ENCODE results near the gene NTN1. TPM values are rescaled to one million over a fixed set of nuclear protein-coding genes. Genes with fewer than 3 reads are reported as not detected.

NTN1 gene
- total RNA-seq, 3 donors from 2014 or later (not counting 1 experiment from before 2014, with no cell fraction given) = 0.12 to 0.15 (median 0.14) TPM

DNA sequence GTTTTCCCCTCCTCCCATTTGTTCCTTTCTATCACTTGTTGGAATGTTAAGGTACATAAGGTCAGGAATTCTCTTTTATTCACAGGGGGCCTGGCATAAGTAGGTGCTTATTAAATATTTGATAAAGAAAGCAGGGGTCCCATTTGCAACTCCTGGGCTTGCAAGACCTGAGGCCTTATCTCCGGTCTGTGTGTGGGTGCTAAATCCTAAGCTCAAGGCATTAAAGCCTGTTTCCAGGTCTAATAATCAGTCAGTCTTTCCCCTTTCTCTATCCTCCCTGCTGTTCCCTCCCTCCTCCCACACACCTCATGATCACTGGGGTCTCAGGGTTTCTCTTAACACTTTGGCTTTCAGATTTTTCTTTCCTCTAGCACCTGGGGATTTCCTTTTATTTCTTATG, 17.1 kb downstream of the NTN1 start:
- H3K36me3 Mint-ChIP-seq = no peaks in the 10 kb centered on the region
- TF ChIP-seq, protein P1, sequence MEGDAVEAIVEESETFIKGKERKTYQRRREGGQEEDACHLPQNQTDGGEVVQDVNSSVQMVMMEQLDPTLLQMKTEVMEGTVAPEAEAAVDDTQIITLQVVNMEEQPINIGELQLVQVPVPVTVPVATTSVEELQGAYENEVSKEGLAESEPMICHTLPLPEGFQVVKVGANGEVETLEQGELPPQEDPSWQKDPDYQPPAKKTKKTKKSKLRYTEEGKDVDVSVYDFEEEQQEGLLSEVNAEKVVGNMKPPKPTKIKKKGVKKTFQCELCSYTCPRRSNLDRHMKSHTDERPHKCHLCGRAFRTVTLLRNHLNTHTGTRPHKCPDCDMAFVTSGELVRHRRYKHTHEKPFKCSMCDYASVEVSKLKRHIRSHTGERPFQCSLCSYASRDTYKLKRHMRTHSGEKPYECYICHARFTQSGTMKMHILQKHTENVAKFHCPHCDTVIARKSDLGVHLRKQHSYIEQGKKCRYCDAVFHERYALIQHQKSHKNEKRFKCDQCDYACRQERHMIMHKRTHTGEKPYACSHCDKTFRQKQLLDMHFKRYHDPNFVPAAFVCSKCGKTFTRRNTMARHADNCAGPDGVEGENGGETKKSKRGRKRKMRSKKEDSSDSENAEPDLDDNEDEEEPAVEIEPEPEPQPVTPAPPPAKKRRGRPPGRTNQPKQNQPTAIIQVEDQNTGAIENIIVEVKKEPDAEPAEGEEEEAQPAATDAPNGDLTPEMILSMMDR (IDR thresholded peaks at IDR 0.05) = no peak
- H3K9me3 ChIP-seq (ENCODE audit: control insufficient read depth, insufficient read depth, low read length) = no peaks in the 10 kb centered on the region
- H3K27ac ChIP-seq (ENCODE audit: low read length) = no peak overlapping the region
- 86% methylated on average over 1 of the region's 1 CpG for WGBS (ENCODE audit: insufficient coverage)
- no peak overlapping the region for H3K4me3 ChIP-seq (ENCODE audit: low read length)
- no peak overlapping the region for H3K4me3 Mint-ChIP-seq
- DNase-seq (no peak), ATAC-seq (no peak)
- no peak overlapping the region for H3K27ac Mint-ChIP-seq
- no peaks in the 10 kb centered on the region for H3K9me3 Mint-ChIP-seq
- peaks cover 2 to 14% of the 10 kb centered on the region in 2 donors for H3K27me3 Mint-ChIP-seq (ENCODE audit: low read depth in 2 of 2)
- H3K36me3 ChIP-seq (ENCODE audit: control insufficient read depth, insufficient read depth, low read length) = no peaks in the 10 kb centered on the region
- intact Hi-C loops (cut with micrococcal nuclease) = no loop called here
- H3K27me3 ChIP-seq (ENCODE audit: control insufficient read depth, insufficient read depth, low read length) = peaks cover 2% of the 10 kb centered on the region
- no peaks in the 10 kb centered on the region for H3K4me1 ChIP-seq (ENCODE audit: control insufficient read depth, insufficient read depth, low read length)
- H3K4me1 Mint-ChIP-seq = no peaks in the 10 kb centered on the region

DNA sequence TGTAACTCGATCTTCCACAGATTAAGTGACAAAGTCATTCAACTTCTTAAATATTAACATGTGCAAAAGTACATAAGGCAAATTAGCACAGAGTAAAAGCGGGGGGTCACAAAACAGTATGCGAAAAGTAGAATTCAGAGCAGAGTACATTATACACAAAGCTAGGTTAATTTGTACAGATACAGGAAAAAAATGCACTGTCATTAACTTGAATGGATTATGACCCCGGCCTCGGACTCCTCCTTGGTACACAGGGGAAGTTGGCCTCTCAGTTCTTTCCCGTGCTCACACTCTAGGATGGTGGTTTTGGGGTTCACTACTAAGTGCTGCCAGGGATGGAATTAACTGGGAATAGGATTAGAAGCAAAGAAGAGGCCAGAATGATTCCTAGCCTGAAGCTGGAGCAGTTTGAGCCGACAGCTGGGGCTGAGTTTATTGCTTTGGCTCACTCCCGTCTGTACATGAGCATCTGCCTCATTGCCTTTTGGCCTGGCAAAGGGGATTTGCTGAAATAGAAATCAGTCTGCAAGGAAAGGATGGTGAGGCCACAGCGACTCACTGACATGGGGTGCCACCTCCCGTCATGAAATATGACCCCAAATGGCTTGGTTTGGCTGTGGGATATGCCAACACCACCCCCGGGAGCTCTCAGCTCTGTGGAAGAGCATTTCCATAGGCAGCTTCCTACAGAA, 23.6 kb downstream of the NTN1 start:
- Histone ChIP-seq H3K27ac (ENCODE audit: low read length) (no peak overlapping the region), H3K9me3 (ENCODE audit: control insufficient read depth, insufficient read depth, low read length) (no peaks in the 10 kb centered on the region), H3K36me3 (ENCODE audit: control insufficient read depth, insufficient read depth, low read length) (no peaks in the 10 kb centered on the region), H3K27me3 (ENCODE audit: control insufficient read depth, insufficient read depth, low read length) (peaks cover 2% of the 10 kb centered on the region), H3K4me1 (ENCODE audit: control insufficient read depth, insufficient read depth, low read length) (no peaks in the 10 kb centered on the region), H3K4me3 (ENCODE audit: low read length) (no peak overlapping the region)
- peaks cover 23 to 39% of the 10 kb centered on the region in 2 donors for H3K27me3 Mint-ChIP-seq (ENCODE audit: low read depth in 2 of 2)
- H3K4me3 Mint-ChIP-seq = no peak overlapping the region
- DNase-seq (no peak), ATAC-seq (no peak)
- no peaks in the 10 kb centered on the region for H3K4me1 Mint-ChIP-seq
- intact Hi-C loops (cut with micrococcal nuclease) = no loop called here
- H3K36me3 Mint-ChIP-seq = no peaks in the 10 kb centered on the region
- 84% methylated on average over 11 of the region's 11 CpGs for WGBS (ENCODE audit: insufficient coverage)
- TF ChIP-seq, protein P1 (IDR thresholded peaks at IDR 0.05) = no peak
- H3K9me3 Mint-ChIP-seq = no peaks in the 10 kb centered on the region
- H3K27ac Mint-ChIP-seq = no peak overlapping the region

DNA sequence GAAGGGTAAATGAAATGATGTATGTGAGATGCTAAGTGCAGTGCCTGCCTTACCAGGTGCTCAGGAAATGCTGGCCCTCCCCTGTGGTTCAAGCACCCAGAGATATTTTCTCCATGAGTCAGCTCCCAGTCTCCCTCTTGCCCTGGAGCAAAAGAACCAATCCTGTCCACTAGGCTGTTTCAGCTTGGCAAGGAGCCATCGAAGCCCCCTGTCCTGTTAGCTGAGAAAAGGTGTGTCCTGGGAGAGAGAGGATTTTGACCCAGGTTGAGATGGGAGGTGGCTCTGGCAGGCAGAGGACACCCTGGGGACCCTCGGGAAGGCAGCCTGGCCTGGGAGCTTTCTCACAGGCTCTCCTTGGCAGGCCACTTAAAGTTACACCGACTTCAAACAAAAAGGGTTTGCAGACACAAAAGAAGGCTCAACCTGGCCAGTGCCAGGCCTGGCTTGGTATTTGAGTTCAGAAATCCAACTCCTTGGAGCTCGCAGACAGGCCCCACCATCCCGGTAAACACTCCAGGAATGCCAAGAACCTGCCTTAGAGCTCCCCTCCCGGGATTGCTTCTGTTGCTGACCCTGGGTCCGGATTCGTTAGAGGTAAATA, 29.6 kb downstream of the NTN1 start:
- Histone ChIP-seq H3K27ac (ENCODE audit: low read length) (no peak overlapping the region), H3K4me3 (ENCODE audit: low read length) (no peak overlapping the region), H3K36me3 (ENCODE audit: control insufficient read depth, insufficient read depth, low read length) (no peaks in the 10 kb centered on the region), H3K4me1 (ENCODE audit: control insufficient read depth, insufficient read depth, low read length) (no peaks in the 10 kb centered on the region), H3K27me3 (ENCODE audit: control insufficient read depth, insufficient read depth, low read length) (no peaks in the 10 kb centered on the region), H3K9me3 (ENCODE audit: control insufficient read depth, insufficient read depth, low read length) (no peaks in the 10 kb centered on the region)
- no peaks in the 10 kb centered on the region for H3K36me3 Mint-ChIP-seq
- H3K9me3 Mint-ChIP-seq = no peaks in the 10 kb centered on the region
- H3K4me1 Mint-ChIP-seq = no peaks in the 10 kb centered on the region
- WGBS (ENCODE audit: insufficient coverage) = 93% methylated on average over 8 of the region's 8 CpGs
- peaks cover 3 to 10% of the 10 kb centered on the region in 2 donors for H3K27me3 Mint-ChIP-seq (ENCODE audit: low read depth in 2 of 2)
- intact Hi-C loops (cut with micrococcal nuclease) = no loop called here
- DNase-seq (no peak), ATAC-seq (no peak)
- H3K4me3 Mint-ChIP-seq = no peak overlapping the region
- H3K27ac Mint-ChIP-seq = no peak overlapping the region
- TF ChIP-seq, protein P1 (IDR thresholded peaks at IDR 0.05) = no peak

Data from natural killer cell (primary cell).